Measurements from ENCODE around the gene TTLL3. TPM values are rescaled to one million over a fixed set of nuclear protein-coding genes. Genes with fewer than 3 reads are reported as not detected.

Gene TTLL3
- total and polyA plus RNA-seq, 11 donors: 4.7 to 30.3 (median 11.8) TPM

- Histone ChIP-seq H3K27me3 (no peaks in the 10 kb centered on the region), H3K36me3 (peaks cover 0 to 55% (median 48%) of the 10 kb centered on the region in 9 donors), H3K27ac (peak overlapping the region in 4 of 12 donors; percentile 23 to 87 (median 30)), H3K4me1 (peaks cover 0 to 61% (median 0%) of the 10 kb centered on the region in 12 donors), H3K9me3 (no peaks in the 10 kb centered on the region), H3K4me3 (no peak overlapping the region)
- TF ChIP-seq POLR2A (IDR thresholded peaks at IDR 0.05) (no peak), CTCF (IDR thresholded peaks at IDR 0.05) (no peak)
- peak; percentile 15 to 63 (median 47) for ATAC-seq
- intact Hi-C loops (cut with DNase I): no loop called here
- 74 to 79% (median 78%) methylated on average over 8 of the region's 8 CpGs for WGBS, 4 donors
- DNase-seq: peak in 1 of 5 donors; percentile 43
Observed at GRCh38 chr3:9779721-9780457, 30.2 kb upstream of the TTLL3 start.

GRCh38 chr3:9780458-9780812, 29.6 kb upstream of the TTLL3 start:
- intact Hi-C loops (cut with DNase I): no loop called here
- Histone ChIP-seq H3K4me3 (no peak overlapping the region), H3K36me3 (peaks cover 0 to 61% (median 53%) of the 10 kb centered on the region in 9 donors), H3K4me1 (peaks cover 0 to 61% (median 0%) of the 10 kb centered on the region in 12 donors), H3K27ac (peak overlapping the region in 3 of 12 donors; percentile 23 to 87 (median 26)), H3K9me3 (no peaks in the 10 kb centered on the region), H3K27me3 (no peaks in the 10 kb centered on the region)
- DNase-seq: no peak
- TF ChIP-seq CTCF (IDR thresholded peaks at IDR 0.05) (no peak), POLR2A (IDR thresholded peaks at IDR 0.05) (no peak)
- 77 to 87% (median 86%) methylated on average over 9 to 10 of the region's 10 CpGs for WGBS, 4 donors
- peak in 1 of 4 donors; percentile 7 for ATAC-seq

- Histone ChIP-seq H3K27ac (peak overlapping the region in 1 of 12 donors; percentile 87), H3K4me1 (peaks cover 0 to 61% (median 0%) of the 10 kb centered on the region in 12 donors), H3K36me3 (peaks cover 0 to 66% (median 57%) of the 10 kb centered on the region in 9 donors), H3K9me3 (no peaks in the 10 kb centered on the region), H3K27me3 (no peaks in the 10 kb centered on the region), H3K4me3 (no peak overlapping the region)
- DNase-seq (no peak), ATAC-seq (no peak)
- TF ChIP-seq CTCF (IDR thresholded peaks at IDR 0.05): no peak
- no peak for TF ChIP-seq POLR2A (IDR thresholded peaks at IDR 0.05)
- intact Hi-C loops (cut with DNase I): no loop called here
- WGBS, 4 donors: 91 to 94% (median 93%) methylated on average over 4 of the region's 4 CpGs
Observed at GRCh38 chr3:9780910-9781309, 29.2 kb upstream of the TTLL3 start.

- TF ChIP-seq CTCF (IDR thresholded peaks at IDR 0.05) (no peak), POLR2A (IDR thresholded peaks at IDR 0.05) (no peak)
- intact Hi-C loops (cut with DNase I): no loop called here
Observed at GRCh38 chr3:9781551-9781950, 28.5 kb upstream of the TTLL3 start.

More at GRCh38 chr3:9781551-9781950, 28.5 kb upstream of the TTLL3 start:
- H3K9me3 ChIP-seq: no peaks in the 10 kb centered on the region
- H3K4me3 ChIP-seq: no peak overlapping the region
- no peak for DNase-seq
- H3K27me3 ChIP-seq: no peaks in the 10 kb centered on the region
- peaks cover 0 to 61% (median 0%) of the 10 kb centered on the region in 12 donors for H3K4me1 ChIP-seq
- WGBS, 4 donors: 77 to 90% (median 83%) methylated on average over 1 of the region's 1 CpG
- peak overlapping the region in 1 of 12 donors; percentile 87 for H3K27ac ChIP-seq
- ATAC-seq: no peak
- H3K36me3 ChIP-seq: peaks cover 0 to 72% (median 63%) of the 10 kb centered on the region in 9 donors
